ENCODE measurements around the gene RHEX.

Gene RHEX

DNA sequence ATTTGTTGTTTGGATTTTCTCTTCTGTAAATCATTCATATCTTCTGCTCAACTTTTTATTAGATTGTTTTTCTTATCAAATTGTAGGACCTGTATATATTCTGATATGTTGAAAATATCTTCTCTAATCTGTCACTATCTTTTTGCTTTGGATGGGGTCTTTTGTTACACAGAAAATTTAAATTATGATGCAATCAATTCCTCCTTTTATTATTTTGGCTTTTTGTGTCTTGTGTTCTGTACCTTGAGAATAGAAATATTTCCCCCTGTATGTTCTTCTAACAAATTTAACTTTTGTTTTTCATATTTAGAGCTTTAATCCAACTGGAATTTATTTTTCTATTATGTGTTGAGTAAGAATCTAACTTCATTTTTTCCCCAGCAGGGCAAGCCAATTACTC lies 67.4 kb downstream of the RHEX start:
- no peak for DNase-seq

- DNase-seq = no peak
Observed at GRCh38 chr1:206121269-206121668, 68.3 kb downstream of the RHEX start.

- DNase-seq = no peak
Observed at GRCh38 chr1:206122686-206123085, 69.7 kb downstream of the RHEX start.

- no peak for DNase-seq
Observed at GRCh38 chr1:206125346-206125745, 72.4 kb downstream of the RHEX start.

DNA sequence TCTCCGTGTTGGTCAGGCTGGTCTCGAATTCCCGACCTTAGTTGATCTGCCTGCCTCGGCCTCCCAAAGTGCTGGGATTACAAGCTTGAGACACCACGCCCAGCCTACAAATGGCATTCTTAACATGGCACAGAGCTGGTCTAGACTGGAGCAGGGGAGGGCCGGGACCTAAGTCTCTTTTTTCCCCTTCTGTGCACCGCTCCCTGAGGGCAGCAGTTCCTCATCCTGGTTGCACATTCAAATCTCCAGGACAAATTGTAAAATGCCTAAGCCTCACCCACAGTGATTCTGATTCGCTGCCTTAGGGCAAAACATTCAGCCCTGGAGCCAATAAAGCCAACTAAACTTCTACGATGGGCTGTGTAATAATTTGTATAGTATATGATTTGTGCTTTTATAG lies 74.4 kb downstream of the RHEX start:
- DNase-seq = no peak

- peak; percentile 16 for DNase-seq
Observed at GRCh38 chr1:206128196-206128595, 75.2 kb downstream of the RHEX start.

GRCh38 chr1:206131037-206131436 lies 78.1 kb downstream of the RHEX start:
- DNase-seq = no peak

DNA sequence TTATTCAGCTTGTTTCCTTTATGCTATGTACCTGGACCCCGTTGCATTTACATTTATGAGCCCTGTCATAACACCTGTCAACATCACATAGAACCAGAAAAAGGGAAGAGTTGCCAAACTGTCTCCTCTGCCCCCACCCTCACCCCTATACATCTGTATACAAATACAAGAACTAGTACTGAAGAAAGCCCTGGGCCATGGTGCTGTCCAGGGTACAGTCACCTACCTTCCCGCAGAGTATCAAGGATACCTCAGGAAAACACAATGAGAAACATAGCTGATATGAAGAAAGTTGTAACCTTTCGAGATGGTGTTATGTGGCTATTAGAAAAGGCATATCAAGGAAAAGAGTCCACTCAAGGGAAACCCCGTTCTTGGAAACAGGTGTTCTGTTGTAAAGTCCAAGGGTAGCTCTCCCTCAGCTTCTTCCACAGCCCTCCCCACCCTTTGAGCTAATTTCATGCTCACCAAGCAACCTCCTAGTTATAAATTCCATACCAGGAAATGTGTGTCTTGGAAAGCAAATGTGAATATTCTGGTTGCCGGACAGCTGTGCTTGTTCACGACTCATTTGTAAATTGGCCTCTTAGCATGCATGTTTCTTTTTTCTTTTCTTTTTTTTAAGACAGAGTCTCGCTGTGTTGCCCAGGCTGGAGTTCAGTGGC lies 80.9 kb downstream of the RHEX start:
- DNase-seq = no peak

GRCh38 chr1:206135248-206135647 lies 82.3 kb downstream of the RHEX start:
- DNase-seq = no peak

- no peak for DNase-seq
Observed at GRCh38 chr1:206136241-206136640, 83.3 kb downstream of the RHEX start.

GRCh38 chr1:206142011-206142410 lies 89.0 kb downstream of the RHEX start:
- no peak for DNase-seq

DNA sequence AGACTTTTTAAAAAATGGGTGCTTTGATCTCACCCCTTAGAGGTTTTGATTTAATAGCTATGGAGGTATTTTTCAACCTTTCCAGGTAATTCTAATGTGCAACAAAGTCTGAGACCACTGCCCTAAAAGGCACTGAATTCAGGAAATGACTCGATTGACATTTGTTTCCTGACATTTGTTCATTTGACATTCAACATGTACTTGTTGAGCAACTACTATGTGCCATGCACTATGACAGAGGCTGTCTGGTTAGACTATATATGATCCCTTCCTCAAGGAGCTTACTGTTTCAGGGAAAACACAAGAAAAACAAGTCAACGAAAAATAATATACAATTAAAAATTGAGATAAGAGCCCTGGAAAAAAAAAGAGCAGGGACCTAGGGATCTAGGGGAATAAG lies 89.8 kb downstream of the RHEX start:
- no peak for DNase-seq

DNA sequence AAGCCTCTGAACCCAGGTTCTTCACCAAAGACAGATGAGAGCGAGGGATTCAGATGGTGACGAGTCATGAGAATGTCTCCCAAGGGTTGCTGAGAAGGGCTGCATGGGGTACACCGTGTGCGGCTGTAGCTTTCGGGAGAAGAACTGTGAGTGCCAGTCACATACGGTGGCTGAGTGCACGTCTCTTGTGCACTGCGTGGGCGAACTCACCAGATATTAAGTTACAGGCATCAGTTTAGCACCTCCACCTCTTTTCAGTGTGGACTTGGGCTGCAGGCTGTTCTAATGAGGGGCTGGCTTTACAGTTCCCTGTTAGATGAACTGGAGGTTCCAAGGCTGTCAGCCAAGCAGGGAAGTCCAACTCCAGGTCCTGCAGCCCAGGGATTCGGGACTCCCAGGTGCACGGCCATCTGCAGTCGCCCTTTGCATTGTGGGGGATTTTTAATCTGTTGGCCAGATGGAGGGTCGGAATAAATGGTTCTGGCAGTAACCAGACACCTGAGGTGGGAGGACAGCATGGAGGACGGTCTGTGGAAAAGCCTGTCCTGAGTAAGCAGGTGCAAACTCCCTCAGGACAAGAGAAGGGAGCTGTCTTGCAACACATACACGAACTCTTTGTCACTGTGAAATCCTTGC lies 90.7 kb downstream of the RHEX start:
- no peak for DNase-seq

GRCh38 chr1:206144605-206145004 lies 91.6 kb downstream of the RHEX start:
- DNase-seq = no peak

DNA sequence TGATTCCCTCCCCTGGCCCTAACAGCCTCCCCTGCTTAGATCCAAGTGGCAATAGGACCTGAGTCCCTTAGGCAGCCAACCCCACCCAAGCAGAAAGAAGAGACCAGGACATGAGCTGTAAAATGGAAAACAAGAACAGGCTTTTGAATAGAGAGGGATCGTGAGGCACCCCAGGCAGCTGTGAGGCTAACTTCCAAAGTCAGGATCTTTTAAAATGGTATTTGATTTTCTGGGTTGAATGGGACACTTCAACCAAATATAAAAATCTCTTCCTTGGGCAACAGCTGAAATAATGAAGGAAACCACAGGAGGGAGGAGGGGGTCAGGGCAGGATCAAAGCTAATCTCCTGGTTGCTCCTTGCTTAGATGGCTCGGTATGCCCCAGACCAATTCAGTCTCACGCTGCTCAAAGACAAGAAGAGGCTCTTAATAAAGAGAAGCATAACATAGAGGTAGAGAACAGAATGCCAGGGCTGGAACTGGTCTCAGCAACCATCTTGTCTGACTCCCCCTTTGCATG lies 92.9 kb downstream of the RHEX start:
- no peak for DNase-seq

Data from NCI-H226 (cell line).